ENCODE results near the gene FZR1. TPM values are rescaled to one million over a fixed set of nuclear protein-coding genes. Genes with fewer than 3 reads are reported as not detected.

The FZR1 gene
- total and polyA plus RNA-seq, 9 of the 15 experiments (the other 6 are each of a cell fraction or from before 2014, with no cell fraction given) = 0.18 to 48.0 (median 22.2) TPM

DNA sequence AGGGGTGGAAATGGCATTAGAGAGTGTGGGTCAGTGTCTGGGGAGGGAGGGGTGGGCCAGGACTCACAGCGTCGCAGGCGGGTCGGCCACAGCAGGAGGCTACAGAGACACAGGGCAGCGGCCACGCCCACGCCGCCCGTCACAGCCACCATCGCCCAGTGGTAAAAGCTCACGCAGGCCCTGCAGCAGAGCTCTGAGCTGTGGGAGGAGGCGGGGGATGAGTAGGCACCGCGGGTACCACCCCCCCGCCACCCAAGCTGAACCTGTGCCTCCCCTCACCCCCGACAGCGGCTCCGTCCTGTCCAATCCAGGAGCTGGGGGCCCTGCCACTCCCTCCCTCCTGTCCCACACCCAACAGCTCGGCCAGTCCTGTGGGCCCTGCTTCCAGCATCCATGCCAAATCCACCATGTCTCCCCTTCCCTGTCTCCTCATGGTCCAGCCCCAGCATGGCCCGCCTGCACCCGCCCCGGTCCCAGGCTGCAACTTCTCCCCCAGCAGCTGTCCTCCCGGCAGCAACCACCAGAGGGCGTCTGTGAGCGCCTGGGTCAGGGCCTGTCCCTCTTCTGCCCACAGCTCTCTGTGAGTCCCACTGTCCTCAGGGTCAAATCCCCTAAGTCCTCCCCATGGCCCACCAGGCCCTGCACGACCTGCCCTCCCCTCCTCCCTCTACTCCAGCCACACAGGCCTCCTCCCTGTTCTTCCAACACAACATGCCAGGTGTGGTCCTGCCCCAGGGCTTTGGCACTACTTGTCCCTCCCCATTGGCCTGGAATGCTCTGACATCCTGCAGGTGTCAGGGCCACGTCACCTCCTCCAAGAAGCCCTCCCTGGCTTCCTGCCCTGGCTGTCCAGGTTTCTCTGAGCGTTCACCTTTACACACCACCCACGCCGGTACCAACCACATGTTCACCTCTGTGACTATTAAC is 38.9 kb downstream of the FZR1 start (continued):
- TF ChIP-seq ZBTB33 (CRISPR knock-in tag; IDR thresholded peaks at IDR 0.05) (peak; percentile 91), ZNF184 (CRISPR knock-in tag; IDR thresholded peaks at IDR 0.05) (no peak), XRCC5 (IDR thresholded peaks at IDR 0.05; ENCODE audit: low read depth, low read length) (peak; percentile 74; the same call in 1 of the 2 replicates), ZNF133 (CRISPR knock-in tag; IDR thresholded peaks at IDR 0.05) (no peak), ETV6 (IDR thresholded peaks at IDR 0.05; ENCODE audit: borderline replicate concordance in 1 of 2, low read depth in 2 of 2, low read length in 1 of 2) (no peak), ETV6 (CRISPR knock-in tag; IDR thresholded peaks at IDR 0.05; ENCODE audit: borderline replicate concordance) (no peak), MYC (IDR thresholded peaks at IDR 0.05; ENCODE audit: low read depth, low read length) (0 out of 2 replicates have a peak, but pooled peaks have one; percentile 33), MYC (CRISPR knock-in tag; IDR thresholded peaks at IDR 0.05; ENCODE audit: borderline replicate concordance, low read depth) (no peak), POLR2B (IDR thresholded peaks at IDR 0.05; ENCODE audit: low read depth, partially characterized antibody) (no peak)
- TF ChIP-seq, protein P1, sequence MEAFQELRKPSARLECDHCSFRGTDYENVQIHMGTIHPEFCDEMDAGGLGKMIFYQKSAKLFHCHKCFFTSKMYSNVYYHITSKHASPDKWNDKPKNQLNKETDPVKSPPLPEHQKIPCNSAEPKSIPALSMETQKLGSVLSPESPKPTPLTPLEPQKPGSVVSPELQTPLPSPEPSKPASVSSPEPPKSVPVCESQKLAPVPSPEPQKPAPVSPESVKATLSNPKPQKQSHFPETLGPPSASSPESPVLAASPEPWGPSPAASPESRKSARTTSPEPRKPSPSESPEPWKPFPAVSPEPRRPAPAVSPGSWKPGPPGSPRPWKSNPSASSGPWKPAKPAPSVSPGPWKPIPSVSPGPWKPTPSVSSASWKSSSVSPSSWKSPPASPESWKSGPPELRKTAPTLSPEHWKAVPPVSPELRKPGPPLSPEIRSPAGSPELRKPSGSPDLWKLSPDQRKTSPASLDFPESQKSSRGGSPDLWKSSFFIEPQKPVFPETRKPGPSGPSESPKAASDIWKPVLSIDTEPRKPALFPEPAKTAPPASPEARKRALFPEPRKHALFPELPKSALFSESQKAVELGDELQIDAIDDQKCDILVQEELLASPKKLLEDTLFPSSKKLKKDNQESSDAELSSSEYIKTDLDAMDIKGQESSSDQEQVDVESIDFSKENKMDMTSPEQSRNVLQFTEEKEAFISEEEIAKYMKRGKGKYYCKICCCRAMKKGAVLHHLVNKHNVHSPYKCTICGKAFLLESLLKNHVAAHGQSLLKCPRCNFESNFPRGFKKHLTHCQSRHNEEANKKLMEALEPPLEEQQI (IDR thresholded peaks at IDR 0.05) = no peak
